A673 (cell line): ENCODE measurements around the gene FOXB2. TPM values are rescaled to one million over a fixed set of nuclear protein-coding genes. Genes with fewer than 3 reads are reported as not detected.

ENCODE experiments used
- BruUV-seq: library from RNA; stranded (reverse); fragments of 400-500 nt; replicated peaks from 2 replicates; lab custom pipeline; 2021; lab: Mats Ljungman, UMichigan
- CTCF ChIA-PET: fragments of 300-600 bp; sonication (Branson Sonifier 250); formaldehyde crosslinking; loops from one replicate; lab custom pipeline; 2022; ENCODE audit warnings: antibody characterized with exemption; lab: Charles Lee
- POLR2A ChIA-PET: fragments of 300-600 bp; sonication (Branson Sonifier 250); formaldehyde crosslinking; loops from one replicate; lab custom pipeline; 2022; ENCODE audit warnings: antibody characterized with exemption; ENCODE audit not compliant: low non-redundant PET; lab: Charles Lee
- DNase-seq: peaks from one replicate; pipeline ENCODE4 v3.0.0-alpha.2; 2015; ENCODE audit warnings: low spot score
- H3K27ac ChIP-seq: fragments of 200-600 bp; sonication (generic); 2 replicates; pipeline ENCODE4 v1.5.1; 2016; ENCODE audit warnings: mixed run types, low read depth, mild to moderate bottlenecking, mixed read lengths, antibody characterized with exemption, low read length; ENCODE audit not compliant: poor library complexity, severe bottlenecking
- H3K27me3 ChIP-seq: fragments of 200-600 bp; sonication (generic); replicated peaks from 2 replicates; pipeline ENCODE4 v1.6.1; 2017; ENCODE audit warnings: mixed run types, low read depth, mild to moderate bottlenecking, mixed read lengths, antibody characterized with exemption, low read length; ENCODE audit not compliant: insufficient read depth, poor library complexity
- H3K36me3 ChIP-seq: fragments of 200-600 bp; sonication (generic); 2 replicates; pipeline ENCODE4 v1.6.1; 2016; ENCODE audit warnings: mixed run types, mild to moderate bottlenecking, mixed read lengths, antibody characterized with exemption, low read length; ENCODE audit not compliant: insufficient read depth, poor library complexity, severe bottlenecking
- H3K4me1 ChIP-seq: fragments of 200-600 bp; sonication (generic); 2 replicates; pipeline ENCODE4 v1.6.1; 2017; ENCODE audit warnings: mixed run types, mild to moderate bottlenecking, mixed read lengths, antibody characterized with exemption, low read length; ENCODE audit not compliant: insufficient read depth, poor library complexity, severe bottlenecking
- H3K4me3 ChIP-seq: fragments of 200-600 bp; sonication (generic); 2 replicates; pipeline ENCODE4 v1.5.1; 2016; ENCODE audit warnings: low read depth, mixed run types, mild to moderate bottlenecking, mixed read lengths, low read length; ENCODE audit not compliant: poor library complexity, severe bottlenecking
- H3K9me3 ChIP-seq: fragments of 200-600 bp; sonication (generic); 2 replicates; pipeline ENCODE4 v1.6.1; 2016; ENCODE audit warnings: mixed run types, low read depth, mild to moderate bottlenecking, mixed read lengths, antibody characterized with exemption, low read length; ENCODE audit not compliant: poor library complexity, severe bottlenecking
- EZH2 ChIP-seq: fragments of 200-600 bp; sonication (generic); IDR thresholded peaks from 2 replicates; pipeline ENCODE4 v1.6.1; 2017; ENCODE audit warnings: borderline replicate concordance, low read depth, mild to moderate bottlenecking, mixed read lengths, antibody characterized with exemption, low read length; ENCODE audit not compliant: poor library complexity, severe bottlenecking
- intact Hi-C: fragments of 100-400 bp; cut with micrococcal nuclease; formaldehyde crosslinking; loops from one replicate; pipeline ENCODE4 v1.10.0; 2022; ENCODE audit not compliant: unreplicated experiment
- total RNA-seq: library from RNA; stranded (reverse); gene quantifications from 2 replicates; pipeline ENCODE4 v1.2.3, GENCODE V29; 2021
- TF ChIP-seq, protein P1 (sequence below): fragments of 300-800, 200-600 bp; sonication (generic); conservative IDR thresholded peaks from 2 replicates; pipeline ENCODE4 v1.5.1; 2017; ENCODE audit warnings: low read depth, mild to moderate bottlenecking, antibody characterized with exemption, low read length, moderate library complexity, mixed read lengths

FOXB2 gene
- total RNA-seq, 1 experiment from 2014 or later: not detected

GRCh38 chr9:77063645-77064285 lies 44.3 kb downstream of the FOXB2 start:
- no peak for DNase-seq
- no TSS peak for BruUV-seq
- Histone ChIP-seq H3K27me3 (peaks cover 25% of the 10 kb centered on the region), H3K27ac (no peak overlapping the region), H3K9me3 (no peaks in the 10 kb centered on the region), H3K4me1 (no peaks in the 10 kb centered on the region), H3K4me3 (no peak overlapping the region), H3K36me3 (no peaks in the 10 kb centered on the region)
- ChIA-PET CTCF (no interaction called here), POLR2A (no interaction called here)
- no peak for TF ChIP-seq EZH2
- TF ChIP-seq, protein P1, sequence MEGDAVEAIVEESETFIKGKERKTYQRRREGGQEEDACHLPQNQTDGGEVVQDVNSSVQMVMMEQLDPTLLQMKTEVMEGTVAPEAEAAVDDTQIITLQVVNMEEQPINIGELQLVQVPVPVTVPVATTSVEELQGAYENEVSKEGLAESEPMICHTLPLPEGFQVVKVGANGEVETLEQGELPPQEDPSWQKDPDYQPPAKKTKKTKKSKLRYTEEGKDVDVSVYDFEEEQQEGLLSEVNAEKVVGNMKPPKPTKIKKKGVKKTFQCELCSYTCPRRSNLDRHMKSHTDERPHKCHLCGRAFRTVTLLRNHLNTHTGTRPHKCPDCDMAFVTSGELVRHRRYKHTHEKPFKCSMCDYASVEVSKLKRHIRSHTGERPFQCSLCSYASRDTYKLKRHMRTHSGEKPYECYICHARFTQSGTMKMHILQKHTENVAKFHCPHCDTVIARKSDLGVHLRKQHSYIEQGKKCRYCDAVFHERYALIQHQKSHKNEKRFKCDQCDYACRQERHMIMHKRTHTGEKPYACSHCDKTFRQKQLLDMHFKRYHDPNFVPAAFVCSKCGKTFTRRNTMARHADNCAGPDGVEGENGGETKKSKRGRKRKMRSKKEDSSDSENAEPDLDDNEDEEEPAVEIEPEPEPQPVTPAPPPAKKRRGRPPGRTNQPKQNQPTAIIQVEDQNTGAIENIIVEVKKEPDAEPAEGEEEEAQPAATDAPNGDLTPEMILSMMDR: no peak
- intact Hi-C loops: no loop called here

- TF ChIP-seq, protein P1: no peak
- no peak for TF ChIP-seq EZH2
- no peaks in the 10 kb centered on the region for H3K4me1 ChIP-seq
These were observed 46.9 kb downstream of the FOXB2 start for GRCh38 chr9:77066388-77066787.

More at GRCh38 chr9:77066388-77066787, 46.9 kb downstream of the FOXB2 start:
- DNase-seq: no peak
- no peak overlapping the region for H3K4me3 ChIP-seq
- POLR2A ChIA-PET: no interaction called here
- H3K36me3 ChIP-seq: no peaks in the 10 kb centered on the region
- H3K27ac ChIP-seq: no peak overlapping the region
- intact Hi-C loops: no loop called here
- no TSS peak for BruUV-seq
- peaks cover 16% of the 10 kb centered on the region for H3K27me3 ChIP-seq
- no peaks in the 10 kb centered on the region for H3K9me3 ChIP-seq
- CTCF ChIA-PET: no interaction called here

Other genes starting within 250 kb of the FOXB2 start
- not detected in 2 replicates for gene PRUNE2, start 113.5 kb upstream of the FOXB2 start, total RNA-seq
- gene VPS13A, start 157.9 kb downstream of the FOXB2 start, total RNA-seq: 32.2 and 39.5 TPM in 2 replicates